ENCODE results near the gene MYO1G.

Gene MYO1G

GRCh38 chr7:44980393-44981034, 1.7 kb upstream of the MYO1G start:
- DNase-seq, result peak; percentile 80 to 84

- DNase-seq, result no peak
Measured at GRCh38 chr7:44979481-44980392, 922 bp upstream of the MYO1G start.

GRCh38 chr7:44977959-44978335, 868 bp downstream of the MYO1G start:
- DNase-seq, result no peak

- peak; percentile 75 to 82 for DNase-seq
Measured at GRCh38 chr7:44977304-44977958, 1.4 kb downstream of the MYO1G start.

- DNase-seq, result no peak
Measured at GRCh38 chr7:44976746-44977196, 2.0 kb downstream of the MYO1G start.

- DNase-seq, result no peak
Measured at GRCh38 chr7:44976040-44976745, 2.6 kb downstream of the MYO1G start.

GRCh38 chr7:44975331-44976039, 3.3 kb downstream of the MYO1G start:
- no peak for DNase-seq

GRCh38 chr7:44974549-44974948, 4.3 kb downstream of the MYO1G start:
- DNase-seq, result no peak

GRCh38 chr7:44973610-44974401, 5.0 kb downstream of the MYO1G start:
- DNase-seq, result peak; percentile 62 to 64

GRCh38 chr7:44972562-44972961, 6.3 kb downstream of the MYO1G start:
- no peak for DNase-seq

- DNase-seq, result no peak
Measured at GRCh38 chr7:44971902-44972441, 6.8 kb downstream of the MYO1G start.

- no peak for DNase-seq
Measured at GRCh38 chr7:44971188-44971901, 7.5 kb downstream of the MYO1G start.

- no peak for DNase-seq
Measured at GRCh38 chr7:44970523-44971051, 8.2 kb downstream of the MYO1G start.

- DNase-seq, result no peak
Measured at GRCh38 chr7:44969701-44970522, 8.9 kb downstream of the MYO1G start.

- no peak for DNase-seq
Measured at GRCh38 chr7:44969049-44969700, 9.6 kb downstream of the MYO1G start.

- DNase-seq, result no peak
Measured at GRCh38 chr7:44967571-44968446, 11.0 kb downstream of the MYO1G start.

- DNase-seq, result no peak
Measured at GRCh38 chr7:44966731-44967538, 11.9 kb downstream of the MYO1G start.

Data from stimulated activated CD4-positive, alpha-beta T cell treated with anti-CD3 and anti-CD28 coated beads, Interleukin-2, amount 100 ng/mL, for 24 hours (primary cell).